Breast epithelium (tissue), 4 donors: Measurements from ENCODE around the gene ZC3H12D. TPM values are rescaled to one million over a fixed set of nuclear protein-coding genes. Genes with fewer than 3 reads are reported as not detected.

Experiments used
- DNase-seq, 2 donors: peaks; one replicate each; pipeline ENCODE4 v3.0.0-alpha.2; 2019; ENCODE audit warnings: low spot score in 2 of 2
- H3K27ac ChIP-seq, 2 donors: fragments of 200-600 bp; sonication (generic) in 1 of 2; one replicate each; pipeline ENCODE4 v1.5.1; 2016 to 2019; ENCODE audit warnings: mild to moderate bottlenecking in 1 of 2
- H3K27me3 ChIP-seq, 2 donors: fragments of 200-600 bp; sonication (generic) in 1 of 2; one replicate each; pipeline versions ENCODE4 v1.5.1 to v1.6.0; 2017 to 2019; ENCODE audit warnings: control low read depth in 1 of 2, mild to moderate bottlenecking in 1 of 2
- H3K36me3 ChIP-seq: fragments of 200-600 bp; one replicate; pipeline ENCODE4 v1.5.1; 2019
- H3K4me1 ChIP-seq, 2 donors: fragments of 200-600 bp; sonication (generic); one replicate each; pipeline ENCODE4 v1.5.1; 2016 to 2019; ENCODE audit warnings: control low read depth in 1 of 2
- H3K4me3 ChIP-seq, 3 donors: fragments of 200-600 bp; sonication (generic); 1 replicate in 2 of 3; 2 replicates in 1 of 3; pipeline ENCODE4 v1.5.1; 2016 to 2019; ENCODE audit warnings: mild to moderate bottlenecking in 3 of 3, moderate library complexity in 2 of 3
- H3K9me3 ChIP-seq, 2 donors: fragments of 200-600 bp; sonication (generic) in 1 of 2; one replicate each; pipeline ENCODE4 v1.5.1; 2016 to 2019; ENCODE audit warnings: control low read depth in 1 of 2
- POLR2A ChIP-seq: fragments of 450-650 bp; IDR thresholded peaks from one replicate; pipeline ENCODE4 v1.6.1; 2016; ENCODE audit warnings: antibody characterized with exemption, mild to moderate bottlenecking, moderate library complexity
- POLR2AphosphoS5 ChIP-seq, 3 donors: sonication (generic); formaldehyde crosslinking; IDR thresholded peaks; one replicate each; pipeline ENCODE4 v1.6.1; 2017; ENCODE audit warnings: antibody characterized with exemption in 3 of 3
- intact Hi-C: fragments of 100-400 bp; cut with DNase I; formaldehyde crosslinking; loops from one replicate; pipeline ENCODE4 v1.15.1; 2023; ENCODE audit warnings: low total_unique reads
- total RNA-seq, 3 donors: library from RNA; depleted of rRNA; stranded (reverse); fragments of >200 nt; gene quantifications; one replicate each; pipeline ENCODE4 v1.1.0, GENCODE V29; 2016
- TF ChIP-seq, protein P1 (sequence below), 3 donors: fragments of 450-650 bp; IDR thresholded peaks; one replicate each; pipeline ENCODE4 v1.5.1; 2016 to 2017; ENCODE audit warnings: antibody characterized with exemption in 3 of 3, mild to moderate bottlenecking in 3 of 3, moderate library complexity in 3 of 3

The ZC3H12D gene
- total RNA-seq, 3 donors from 2014 or later: 2.3 to 6.4 (median 3.8) TPM

DNA sequence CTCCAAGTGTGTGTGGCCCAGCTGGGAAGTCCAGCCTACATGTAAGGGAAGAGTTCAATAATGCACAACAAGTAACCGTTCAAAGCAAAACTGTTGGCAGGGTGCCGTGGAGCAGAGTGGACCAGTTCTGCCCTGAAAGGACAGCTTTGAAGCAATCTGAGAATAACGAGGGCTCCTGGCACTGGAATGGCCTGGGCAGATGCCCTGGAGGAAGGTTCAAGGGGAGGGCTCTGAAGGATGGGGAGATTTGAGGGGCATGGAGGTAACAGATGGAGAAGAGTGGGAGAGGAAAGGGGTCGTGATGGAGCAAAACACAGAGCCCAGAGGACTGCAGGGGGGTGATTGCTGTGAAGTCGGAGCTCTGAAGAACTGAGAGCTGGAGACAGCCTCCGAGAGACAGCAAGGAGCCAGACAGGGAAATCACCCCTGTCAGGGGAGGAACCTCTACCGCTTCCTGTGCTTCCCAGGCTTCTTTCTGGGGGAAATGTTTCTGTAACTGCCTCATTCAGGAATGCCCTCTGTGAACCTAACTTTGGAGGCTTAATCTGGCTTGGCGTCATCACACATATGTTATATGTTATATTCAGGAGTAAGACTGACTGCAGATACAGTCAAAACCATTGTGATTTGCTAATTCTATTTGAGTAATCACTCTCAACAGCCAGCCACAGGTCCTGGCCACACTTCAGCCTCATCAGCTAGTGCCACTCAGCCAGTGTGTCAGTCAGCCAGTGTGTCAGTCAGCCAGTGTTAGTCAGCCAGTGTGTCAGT is 41.2 kb downstream of the ZC3H12D start:
- no peaks in the 10 kb centered on the region for H3K9me3 ChIP-seq
- intact Hi-C loops: no loop called here
- H3K4me3 ChIP-seq: no peak overlapping the region
- no peaks in the 10 kb centered on the region for H3K4me1 ChIP-seq
- no peak for DNase-seq
- no peaks in the 10 kb centered on the region for H3K36me3 ChIP-seq
- TF ChIP-seq POLR2A (no peak), POLR2AphosphoS5 (IDR thresholded peaks at IDR 0.05) (no peak)
- TF ChIP-seq, protein P1, sequence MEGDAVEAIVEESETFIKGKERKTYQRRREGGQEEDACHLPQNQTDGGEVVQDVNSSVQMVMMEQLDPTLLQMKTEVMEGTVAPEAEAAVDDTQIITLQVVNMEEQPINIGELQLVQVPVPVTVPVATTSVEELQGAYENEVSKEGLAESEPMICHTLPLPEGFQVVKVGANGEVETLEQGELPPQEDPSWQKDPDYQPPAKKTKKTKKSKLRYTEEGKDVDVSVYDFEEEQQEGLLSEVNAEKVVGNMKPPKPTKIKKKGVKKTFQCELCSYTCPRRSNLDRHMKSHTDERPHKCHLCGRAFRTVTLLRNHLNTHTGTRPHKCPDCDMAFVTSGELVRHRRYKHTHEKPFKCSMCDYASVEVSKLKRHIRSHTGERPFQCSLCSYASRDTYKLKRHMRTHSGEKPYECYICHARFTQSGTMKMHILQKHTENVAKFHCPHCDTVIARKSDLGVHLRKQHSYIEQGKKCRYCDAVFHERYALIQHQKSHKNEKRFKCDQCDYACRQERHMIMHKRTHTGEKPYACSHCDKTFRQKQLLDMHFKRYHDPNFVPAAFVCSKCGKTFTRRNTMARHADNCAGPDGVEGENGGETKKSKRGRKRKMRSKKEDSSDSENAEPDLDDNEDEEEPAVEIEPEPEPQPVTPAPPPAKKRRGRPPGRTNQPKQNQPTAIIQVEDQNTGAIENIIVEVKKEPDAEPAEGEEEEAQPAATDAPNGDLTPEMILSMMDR (IDR thresholded peaks at IDR 0.05): no peak
- H3K27me3 ChIP-seq: no peaks in the 10 kb centered on the region
- no peak overlapping the region for H3K27ac ChIP-seq

DNA sequence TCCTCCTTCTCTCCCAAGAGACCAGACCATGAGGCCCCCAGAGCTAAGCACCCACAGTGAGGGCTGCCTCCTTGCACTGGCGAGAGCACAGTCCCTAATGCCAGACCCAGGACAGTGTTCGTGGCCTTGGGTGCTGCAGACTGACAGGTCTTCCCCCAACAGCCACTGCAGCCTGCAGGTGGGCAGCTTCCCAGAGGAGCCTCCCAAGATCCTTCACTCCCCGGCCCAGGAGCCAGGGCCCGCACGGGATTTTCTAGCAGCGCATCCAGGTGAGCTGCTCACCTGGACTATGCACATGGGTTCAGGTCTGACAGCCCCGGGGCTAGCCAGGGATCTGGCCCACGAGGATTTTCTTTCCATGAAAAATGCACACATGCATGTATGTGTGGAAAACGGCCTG is 43.1 kb downstream of the ZC3H12D start:
- intact Hi-C loops: loop anchor here (1.0 kb wide), 1 partner anchor 19 kb away; no protein-coding TSS in a partner anchor
- DNase-seq: no peak
- no peaks in the 10 kb centered on the region for H3K36me3 ChIP-seq
- H3K4me3 ChIP-seq: no peak overlapping the region
- no peak for TF ChIP-seq POLR2A
- TF ChIP-seq, protein P1 (IDR thresholded peaks at IDR 0.05): no peak
- no peak for TF ChIP-seq POLR2AphosphoS5 (IDR thresholded peaks at IDR 0.05)
- no peaks in the 10 kb centered on the region for H3K9me3 ChIP-seq
- no peaks in the 10 kb centered on the region for H3K27me3 ChIP-seq
- H3K27ac ChIP-seq: no peak overlapping the region
- H3K4me1 ChIP-seq: no peaks in the 10 kb centered on the region

- Histone ChIP-seq H3K4me3 (no peak overlapping the region), H3K27ac (no peak overlapping the region), H3K4me1 (no peaks in the 10 kb centered on the region), H3K9me3 (no peaks in the 10 kb centered on the region), H3K27me3 (no peaks in the 10 kb centered on the region), H3K36me3 (no peaks in the 10 kb centered on the region)
- no peak for DNase-seq
- TF ChIP-seq, protein P1 (IDR thresholded peaks at IDR 0.05): no peak
- TF ChIP-seq POLR2A (no peak), POLR2AphosphoS5 (IDR thresholded peaks at IDR 0.05) (no peak)
- intact Hi-C loops: no loop called here
These were observed 43.8 kb downstream of the ZC3H12D start for GRCh38 chr6:149440735-149441671.

GRCh38 chr6:149439626-149440025 is 45.2 kb downstream of the ZC3H12D start:
- Histone ChIP-seq H3K36me3 (no peaks in the 10 kb centered on the region), H3K9me3 (no peaks in the 10 kb centered on the region), H3K27ac (no peak overlapping the region), H3K4me3 (no peak overlapping the region), H3K4me1 (no peaks in the 10 kb centered on the region), H3K27me3 (no peaks in the 10 kb centered on the region)
- intact Hi-C loops: no loop called here
- DNase-seq: no peak
- no peak for TF ChIP-seq POLR2A
- no peak for TF ChIP-seq POLR2AphosphoS5 (IDR thresholded peaks at IDR 0.05)
- TF ChIP-seq, protein P1 (IDR thresholded peaks at IDR 0.05): no peak

GRCh38 chr6:149438855-149439254 is 46.0 kb downstream of the ZC3H12D start:
- intact Hi-C loops: no loop called here
- Histone ChIP-seq H3K9me3 (no peaks in the 10 kb centered on the region), H3K4me3 (no peak overlapping the region), H3K27ac (no peak overlapping the region), H3K27me3 (no peaks in the 10 kb centered on the region), H3K36me3 (no peaks in the 10 kb centered on the region), H3K4me1 (no peaks in the 10 kb centered on the region)
- no peak for DNase-seq
- TF ChIP-seq POLR2AphosphoS5 (IDR thresholded peaks at IDR 0.05) (no peak), POLR2A (no peak)
- TF ChIP-seq, protein P1 (IDR thresholded peaks at IDR 0.05): no peak
